HL-60 (cell line): ENCODE results near the gene GDF3.

Experiments used
- CTCF ChIP-seq: IDR thresholded peaks from one replicate; pipeline ENCODE4 v1.5.1; 2011; ENCODE audit warnings: low read length, control low read depth, inconsistent platforms; ENCODE audit not compliant: insufficient read depth
- GABPA ChIP-seq: IDR thresholded peaks from 2 replicates; pipeline ENCODE4 v1.6.1; 2012; ENCODE audit warnings: low read depth
- POLR2AphosphoS5 ChIP-seq: IDR thresholded peaks from 2 replicates; pipeline ENCODE4 v1.6.1; 2012; ENCODE audit warnings: low read depth
- REST ChIP-seq: IDR thresholded peaks from 2 replicates; pipeline ENCODE4 v1.6.1; 2012; ENCODE audit warnings: low read depth; ENCODE audit not compliant: insufficient replicate concordance

GRCh38 chr12:7656121-7656520, 39.5 kb downstream of the GDF3 start:
- TF ChIP-seq CTCF (no peak), POLR2AphosphoS5 (no peak), REST (no peak), GABPA (no peak)
